ENCODE results near the gene LGALS3BP. TPM values are rescaled to one million over a fixed set of nuclear protein-coding genes. Genes with fewer than 3 reads are reported as not detected.

The LGALS3BP gene
- total and polyA plus RNA-seq, 2 of the 13 experiments (the other 11 are each of a cell fraction or from before 2014, with no cell fraction given): 137 to 332 TPM

DNA sequence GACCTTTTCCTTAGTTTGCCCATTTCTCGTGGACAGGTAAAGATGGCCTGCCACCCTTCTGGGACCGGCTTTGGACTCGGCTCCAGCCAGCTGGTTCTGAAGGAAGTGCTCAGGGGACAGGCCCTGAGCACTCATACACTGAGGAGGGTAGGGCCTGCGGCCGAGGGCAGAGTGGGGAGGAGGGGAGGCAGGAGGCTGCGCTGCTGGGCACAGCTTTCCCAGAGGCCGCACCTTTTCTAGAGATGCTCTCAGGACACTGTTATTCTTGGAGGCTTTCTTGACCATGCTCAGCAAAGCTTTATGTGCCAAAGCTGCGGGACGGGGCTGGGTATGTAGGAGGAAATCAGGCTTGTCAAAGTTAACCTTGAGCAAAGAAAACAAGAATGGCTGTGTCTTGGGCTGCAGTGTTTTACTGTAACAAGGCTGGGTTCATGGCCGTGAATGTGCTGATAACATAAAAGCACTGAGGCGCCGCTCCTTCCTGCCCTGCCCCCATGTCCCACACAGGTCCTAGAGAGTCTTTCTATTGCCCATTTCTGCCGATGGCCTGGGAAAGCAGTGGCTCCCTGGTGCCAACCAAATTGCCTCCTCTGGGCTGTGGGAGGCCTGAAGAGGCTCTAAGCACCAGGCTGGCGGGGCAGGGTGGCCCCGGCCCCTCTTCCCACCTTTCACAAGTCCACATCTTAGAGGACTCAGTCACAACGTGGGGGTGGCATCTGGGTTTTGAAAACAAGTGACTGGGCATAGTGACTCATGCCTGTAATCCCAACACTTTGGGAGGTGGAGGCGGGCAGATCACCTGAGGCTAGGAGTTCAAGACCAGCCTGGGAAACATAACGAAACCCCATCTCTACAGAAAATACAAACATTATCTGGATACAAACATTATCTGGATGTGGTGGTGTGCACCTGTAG, 32.2 kb downstream of the LGALS3BP start (continued):
- TF ChIP-seq, protein P1, sequence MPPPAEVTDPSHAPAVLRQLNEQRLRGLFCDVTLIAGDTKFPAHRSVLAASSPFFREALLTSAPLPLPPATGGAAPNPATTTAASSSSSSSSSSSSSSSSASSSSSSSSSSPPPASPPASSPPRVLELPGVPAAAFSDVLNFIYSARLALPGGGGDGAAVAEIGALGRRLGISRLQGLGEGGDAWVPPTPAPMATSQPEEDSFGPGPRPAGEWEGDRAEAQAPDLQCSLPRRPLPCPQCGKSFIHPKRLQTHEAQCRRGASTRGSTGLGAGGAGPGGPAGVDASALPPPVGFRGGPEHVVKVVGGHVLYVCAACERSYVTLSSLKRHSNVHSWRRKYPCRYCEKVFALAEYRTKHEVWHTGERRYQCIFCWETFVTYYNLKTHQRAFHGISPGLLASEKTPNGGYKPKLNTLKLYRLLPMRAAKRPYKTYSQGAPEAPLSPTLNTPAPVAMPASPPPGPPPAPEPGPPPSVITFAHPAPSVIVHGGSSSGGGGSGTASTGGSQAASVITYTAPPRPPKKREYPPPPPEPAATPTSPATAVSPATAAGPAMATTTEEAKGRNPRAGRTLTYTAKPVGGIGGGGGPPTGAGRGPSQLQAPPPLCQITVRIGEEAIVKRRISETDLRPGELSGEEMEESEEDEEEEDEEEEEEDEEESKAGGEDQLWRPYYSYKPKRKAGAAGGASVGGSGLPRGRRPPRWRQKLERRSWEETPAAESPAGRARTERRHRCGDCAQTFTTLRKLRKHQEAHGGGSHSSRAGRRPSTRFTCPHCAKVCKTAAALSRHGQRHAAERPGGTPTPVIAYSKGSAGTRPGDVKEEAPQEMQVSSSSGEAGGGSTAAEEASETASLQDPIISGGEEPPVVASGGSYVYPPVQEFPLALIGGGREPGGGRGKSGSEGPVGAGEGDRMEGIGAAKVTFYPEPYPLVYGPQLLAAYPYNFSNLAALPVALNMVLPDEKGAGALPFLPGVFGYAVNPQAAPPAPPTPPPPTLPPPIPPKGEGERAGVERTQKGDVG (CRISPR knock-in tag; IDR thresholded peaks at IDR 0.05; ENCODE audit: borderline replicate concordance): no peak
- TF ChIP-seq GATA4 (IDR thresholded peaks at IDR 0.05; ENCODE audit: borderline replicate concordance, low read depth) (no peak; the same call in 1 of the 2 replicates), SMARCC2 (IDR thresholded peaks at IDR 0.05) (no peak), XBP1 (CRISPR knock-in tag; IDR thresholded peaks at IDR 0.05) (no peak), ZNF781 (CRISPR knock-in tag; IDR thresholded peaks at IDR 0.05; ENCODE audit: borderline replicate concordance, not compliant biosample characterization) (no peak), HIVEP1 (CRISPR knock-in tag; IDR thresholded peaks at IDR 0.05) (no peak), ATF7-NPFF (CRISPR knock-in tag; IDR thresholded peaks at IDR 0.05; ENCODE audit: low read depth) (no peak), ZBTB38 (CRISPR knock-in tag; IDR thresholded peaks at IDR 0.05) (0 out of 2 replicates have a peak, but pooled peaks have one; percentile 34), SIN3A (IDR thresholded peaks at IDR 0.05; ENCODE audit: borderline replicate concordance, low read depth, low read length) (no peak), ZNF234 (CRISPR knock-in tag; conservative IDR thresholded peaks at IDR 0.05) (no peak), KLF15 (CRISPR knock-in tag; IDR thresholded peaks at IDR 0.05; ENCODE audit: borderline replicate concordance) (no peak), FOXP1 (IDR thresholded peaks at IDR 0.05) (no peak), FOXP1 (CRISPR knock-in tag; IDR thresholded peaks at IDR 0.05) (no peak), ZNF660 (CRISPR knock-in tag; IDR thresholded peaks at IDR 0.05; ENCODE audit: borderline replicate concordance, low read depth) (no peak), FOSL2 (CRISPR knock-in tag; IDR thresholded peaks at IDR 0.05) (peak; percentile 74), JUN (CRISPR knock-in tag; IDR thresholded peaks at IDR 0.05) (no peak), CEBPB (IDR thresholded peaks at IDR 0.05; ENCODE audit: borderline replicate concordance, low read depth, low read length) (no peak), FOXK1 (CRISPR knock-in tag; IDR thresholded peaks at IDR 0.05; ENCODE audit: borderline replicate concordance, low read depth) (no peak), KDM6A (CRISPR knock-in tag; IDR thresholded peaks at IDR 0.05; ENCODE audit: low read depth) (no peak), ZNF225 (CRISPR knock-in tag; IDR thresholded peaks at IDR 0.05) (no peak), ZNF510 (CRISPR knock-in tag; IDR thresholded peaks at IDR 0.05; ENCODE audit: low read depth) (no peak), HMGA1 (CRISPR knock-in tag; conservative IDR thresholded peaks at IDR 0.05) (no peak), ZNF34 (CRISPR knock-in tag; IDR thresholded peaks at IDR 0.05; ENCODE audit: borderline replicate concordance) (no peak), IRX3 (CRISPR knock-in tag; IDR thresholded peaks at IDR 0.05; ENCODE audit: borderline replicate concordance, low read depth) (no peak)
- TF ChIP-seq, protein P2, sequence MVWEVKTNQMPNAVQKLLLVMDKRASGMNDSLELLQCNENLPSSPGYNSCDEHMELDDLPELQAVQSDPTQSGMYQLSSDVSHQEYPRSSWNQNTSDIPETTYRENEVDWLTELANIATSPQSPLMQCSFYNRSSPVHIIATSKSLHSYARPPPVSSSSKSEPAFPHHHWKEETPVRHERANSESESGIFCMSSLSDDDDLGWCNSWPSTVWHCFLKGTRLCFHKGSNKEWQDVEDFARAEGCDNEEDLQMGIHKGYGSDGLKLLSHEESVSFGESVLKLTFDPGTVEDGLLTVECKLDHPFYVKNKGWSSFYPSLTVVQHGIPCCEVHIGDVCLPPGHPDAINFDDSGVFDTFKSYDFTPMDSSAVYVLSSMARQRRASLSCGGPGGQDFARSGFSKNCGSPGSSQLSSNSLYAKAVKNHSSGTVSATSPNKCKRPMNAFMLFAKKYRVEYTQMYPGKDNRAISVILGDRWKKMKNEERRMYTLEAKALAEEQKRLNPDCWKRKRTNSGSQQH (CRISPR knock-in tag; IDR thresholded peaks at IDR 0.05; ENCODE audit: low read depth): no peak
- TF ChIP-seq, protein P3, sequence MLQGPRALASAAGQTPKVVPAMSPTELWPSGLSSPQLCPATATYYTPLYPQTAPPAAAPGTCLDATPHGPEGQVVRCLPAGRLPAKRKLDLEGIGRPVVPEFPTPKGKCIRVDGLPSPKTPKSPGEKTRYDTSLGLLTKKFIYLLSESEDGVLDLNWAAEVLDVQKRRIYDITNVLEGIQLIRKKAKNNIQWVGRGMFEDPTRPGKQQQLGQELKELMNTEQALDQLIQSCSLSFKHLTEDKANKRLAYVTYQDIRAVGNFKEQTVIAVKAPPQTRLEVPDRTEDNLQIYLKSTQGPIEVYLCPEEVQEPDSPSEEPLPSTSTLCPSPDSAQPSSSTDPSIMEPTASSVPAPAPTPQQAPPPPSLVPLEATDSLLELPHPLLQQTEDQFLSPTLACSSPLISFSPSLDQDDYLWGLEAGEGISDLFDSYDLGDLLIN (CRISPR knock-in tag; IDR thresholded peaks at IDR 0.05; ENCODE audit: borderline replicate concordance): no peak

Measured in HepG2 (cell line).